ENCODE measurements around the gene GRPEL1. TPM values are rescaled to one million over a fixed set of nuclear protein-coding genes. Genes with fewer than 3 reads are reported as not detected.
A peak's percentile ranks its signal among the peaks of the same experiment; 100 is the strongest.

Gene GRPEL1
- total and polyA plus RNA-seq, 2 of the 4 experiments (the other 2 are of a cell fraction): 33.0 to 33.9 TPM

DNA sequence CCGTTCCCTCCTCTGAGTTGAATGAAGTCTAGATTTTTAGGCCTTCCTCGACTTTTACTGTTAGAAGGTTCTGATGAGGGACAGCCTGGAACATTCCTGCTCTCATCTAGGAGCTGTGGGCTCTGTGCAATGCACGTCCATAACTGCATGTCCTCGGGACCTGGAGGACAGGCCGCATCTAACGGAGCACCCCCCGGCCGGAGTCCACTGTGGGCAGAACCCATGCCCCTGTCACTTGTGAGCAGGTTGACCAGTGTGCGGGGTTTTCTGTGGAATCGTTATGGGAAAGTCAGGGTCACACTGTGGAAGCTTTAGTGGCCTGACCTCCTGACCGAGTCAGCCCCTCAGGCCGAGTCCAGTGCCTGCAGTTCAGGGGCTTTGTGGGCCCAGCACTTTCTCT, 44.0 kb downstream of the GRPEL1 start:
- Histone ChIP-seq H2BK15ac (ENCODE audit: low read depth, low read length) (no peak overlapping the region), H3K27ac (ENCODE audit: insufficient read depth, low read length) (no peak overlapping the region), H3K9me1 (ENCODE audit: insufficient read depth, low read length) (peaks cover 20% of the 10 kb centered on the region), H2AK5ac (ENCODE audit: low read depth, low read length) (peak overlapping the region; percentile 60), H2BK120ac (ENCODE audit: low read depth, low read length) (no peak overlapping the region), H3K9me3 (ENCODE audit: control insufficient read depth, insufficient read depth, low read length) (no peaks in the 10 kb centered on the region), H3K56ac (ENCODE audit: extremely low read depth, insufficient read depth, low read length) (no peak overlapping the region), H3K4ac (ENCODE audit: low read depth, low read length) (no peak overlapping the region; the same call in 1 of the 2 replicates), H4K5ac (ENCODE audit: low read depth, low read length) (no peak overlapping the region), H4K91ac (ENCODE audit: insufficient read depth, low read depth, low read length) (no peak overlapping the region), H4K20me1 (ENCODE audit: insufficient read depth, low read length) (no peaks in the 10 kb centered on the region), H3K23ac (ENCODE audit: low read depth, low read length) (no peak overlapping the region), H2BK5ac (ENCODE audit: low read depth, low read length, poor library complexity, severe bottlenecking) (no peak overlapping the region), H3K18ac (ENCODE audit: low read depth, low read length) (no peak overlapping the region), H3K4me2 (ENCODE audit: low read depth, low read length) (no peak overlapping the region), H2BK20ac (ENCODE audit: low read depth, low read length) (peak overlapping the region; percentile 34; the same call in 1 of the 2 replicates), H3K4me3 (ENCODE audit: insufficient read depth, low read depth, low read length) (no peak overlapping the region), H3K14ac (replicated peaks; ENCODE audit: low read depth, low read length) (no peak overlapping the region), H3K9ac (ENCODE audit: low read depth, low read length) (no peak overlapping the region), H2AFZ (replicated peaks; ENCODE audit: low read length, poor library complexity) (no peak overlapping the region), H2AK9ac (replicated peaks; ENCODE audit: low read depth, low read length, poor library complexity) (no peak overlapping the region), H3K79me1 (ENCODE audit: low read depth in 1 of 2, low read length in 2 of 2) (peaks cover 20 to 58% of the 10 kb centered on the region in 2 experiments; a peak in 3 of 4 replicates), H4K8ac (ENCODE audit: low read depth in 2 of 2, low read length in 2 of 2) (no peak overlapping the region), H3K4me1 (ENCODE audit: control insufficient read depth, insufficient read depth, low read length) (peaks cover 10% of the 10 kb centered on the region), H3K36me3 (ENCODE audit: control insufficient read depth, insufficient read depth, low read length) (peaks cover 38% of the 10 kb centered on the region), H3K27me3 (ENCODE audit: control insufficient read depth, insufficient read depth, low read length) (no peaks in the 10 kb centered on the region)
- in situ Hi-C loops (cut with MboI; ENCODE audit: low sequenced_read_pairs) (no loop called here), intact Hi-C loops (cut with micrococcal nuclease) (no loop called here), dilution Hi-C loops (cut with HindIII; ENCODE audit: low sequenced_read_pairs, unreplicated experiment) (no loop called here)
- TF ChIP-seq RAD21 (IDR thresholded peaks at IDR 0.05; ENCODE audit: low read length): no peak
- no peak for TF ChIP-seq RFX5 (IDR thresholded peaks at IDR 0.05; ENCODE audit: low read depth, low read length)
- TF ChIP-seq MAFK (IDR thresholded peaks at IDR 0.05; ENCODE audit: low read depth, low read length): no peak
- no peak for TF ChIP-seq SMC3 (IDR thresholded peaks at IDR 0.05; ENCODE audit: low read depth, low read length)
- TF ChIP-seq CEBPB (IDR thresholded peaks at IDR 0.05; ENCODE audit: low read depth, low read length): no peak
- no peak for TF ChIP-seq FOS (IDR thresholded peaks at IDR 0.05; ENCODE audit: low read depth, low read length)
- no peak for TF ChIP-seq NFE2L2 (IDR thresholded peaks at IDR 0.05; ENCODE audit: low read depth, low read length)
- no peak for TF ChIP-seq POLR2A (IDR thresholded peaks at IDR 0.05; ENCODE audit: low read depth, low read length)
- TF ChIP-seq CHD1 (IDR thresholded peaks at IDR 0.05; ENCODE audit: low read depth, low read length): no peak
- no peak for TF ChIP-seq BHLHE40 (IDR thresholded peaks at IDR 0.05; ENCODE audit: low read depth, low read length)
- TF ChIP-seq, protein P1, sequence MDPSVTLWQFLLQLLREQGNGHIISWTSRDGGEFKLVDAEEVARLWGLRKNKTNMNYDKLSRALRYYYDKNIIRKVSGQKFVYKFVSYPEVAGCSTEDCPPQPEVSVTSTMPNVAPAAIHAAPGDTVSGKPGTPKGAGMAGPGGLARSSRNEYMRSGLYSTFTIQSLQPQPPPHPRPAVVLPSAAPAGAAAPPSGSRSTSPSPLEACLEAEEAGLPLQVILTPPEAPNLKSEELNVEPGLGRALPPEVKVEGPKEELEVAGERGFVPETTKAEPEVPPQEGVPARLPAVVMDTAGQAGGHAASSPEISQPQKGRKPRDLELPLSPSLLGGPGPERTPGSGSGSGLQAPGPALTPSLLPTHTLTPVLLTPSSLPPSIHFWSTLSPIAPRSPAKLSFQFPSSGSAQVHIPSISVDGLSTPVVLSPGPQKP (IDR thresholded peaks at IDR 0.05; ENCODE audit: borderline replicate concordance, low read depth, low read length): no peak
- WGBS, 2 experiments (ENCODE audit: extremely low coverage in 2 of 2, insufficient read length in 1 of 2): 100% methylated on average over 4 of the region's 12 CpGs; no CpG with 5 or more reads in 1 of the 2 experiments
- POLR2A ChIA-PET (ENCODE audit: unreplicated experiment): no interaction called here
- DNase-seq (no peak), ATAC-seq (ENCODE audit: low read depth) (no peak)
- CTCF ChIA-PET: no interaction called here
- no TSS peak for BruUV-seq (replicated peaks)

All from IMR-90 (cell line).